GM11168 (cell line): ENCODE results near the gene MAD1L1.

Experiments
- in situ Hi-C: fragments of 300-500 bp; cut with MboI; formaldehyde crosslinking; loops from one replicate; pipeline ENCODE4 v1.12.0; 2022; ENCODE audit warnings: low sequenced_read_pairs; ENCODE audit not compliant: unreplicated experiment

The MAD1L1 gene

DNA sequence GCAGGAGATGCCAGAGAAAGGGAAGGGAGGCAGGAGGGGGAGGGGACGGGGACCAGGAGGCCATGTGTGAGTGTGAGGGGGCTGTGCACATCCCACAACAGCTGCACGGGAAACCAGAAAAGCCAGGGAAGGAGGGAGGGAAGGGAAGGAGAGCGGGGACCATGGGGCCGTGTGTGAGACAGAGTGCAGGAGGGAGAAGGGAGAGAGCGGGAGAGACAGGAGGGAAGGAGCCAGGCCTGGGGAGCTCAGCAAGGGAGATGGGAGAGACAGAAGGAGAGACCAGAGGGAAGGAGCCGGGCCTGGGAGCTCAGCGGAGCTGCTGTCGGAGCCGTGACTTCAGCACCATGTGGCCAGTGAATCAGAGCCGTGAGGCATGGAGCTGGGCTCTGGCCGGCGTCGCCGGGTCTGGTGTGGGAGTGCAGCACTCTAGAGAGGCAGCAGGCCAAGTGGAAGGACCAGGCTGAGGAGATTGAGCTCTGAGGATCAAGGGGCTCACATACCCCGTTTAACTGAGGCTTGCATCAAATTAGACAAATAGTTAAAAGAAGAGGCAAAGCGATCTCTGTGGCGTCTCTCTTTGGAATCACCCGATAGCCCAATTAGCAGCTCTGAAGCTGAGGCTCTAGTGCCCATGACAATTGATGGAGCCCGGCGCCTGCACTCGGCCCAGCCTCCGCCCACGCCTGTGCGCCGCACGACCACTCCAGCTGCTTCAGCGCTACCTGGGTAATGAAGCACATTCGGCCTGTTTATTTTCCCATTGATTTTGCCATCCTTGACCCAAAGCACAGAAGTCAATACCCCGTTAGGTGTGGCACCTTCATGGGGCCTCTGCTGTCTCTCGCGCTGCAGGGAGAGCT, 150.4 kb downstream of the MAD1L1 start:
- in situ Hi-C loops = no loop called here

- in situ Hi-C loops = no loop called here
These were observed 151.1 kb downstream of the MAD1L1 start for GRCh38 chr7:2081526-2082135.

DNA sequence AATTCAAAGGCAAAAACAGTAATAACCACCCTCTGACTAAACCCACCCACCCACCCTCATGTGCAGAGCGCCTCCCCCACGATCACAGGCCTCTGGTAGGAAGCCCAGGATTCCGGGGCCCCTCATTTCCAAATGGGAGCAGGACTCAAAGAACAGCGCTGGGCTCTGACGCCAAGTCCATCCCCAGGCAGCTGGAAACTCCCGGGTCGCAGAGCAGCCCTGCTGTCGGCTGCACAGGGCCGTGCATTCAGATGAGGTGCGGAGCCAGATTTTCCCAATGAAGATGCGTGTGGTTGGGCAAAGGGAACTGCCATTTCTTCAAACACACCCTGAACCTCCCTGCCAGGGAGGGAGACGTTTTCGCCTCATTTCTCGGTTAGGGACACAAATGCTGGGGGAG, 152.3 kb downstream of the MAD1L1 start:
- in situ Hi-C loops = no loop called here

DNA sequence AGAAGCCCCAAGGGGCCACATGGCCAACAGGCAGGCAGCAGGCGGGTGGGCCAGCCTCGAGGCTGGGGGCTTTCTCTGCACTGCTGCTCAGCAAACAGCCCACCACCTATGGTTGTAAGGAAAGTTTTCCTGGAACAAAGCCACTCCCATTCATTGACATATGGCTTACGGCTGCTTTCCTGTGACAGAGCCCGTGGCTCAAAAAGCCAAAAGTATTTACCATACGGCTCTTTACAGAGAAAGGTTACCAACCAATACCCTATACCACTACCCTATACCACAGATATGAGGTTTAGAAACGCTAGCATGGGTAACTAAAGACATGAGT, 152.7 kb downstream of the MAD1L1 start:
- in situ Hi-C loops = no loop called here

DNA sequence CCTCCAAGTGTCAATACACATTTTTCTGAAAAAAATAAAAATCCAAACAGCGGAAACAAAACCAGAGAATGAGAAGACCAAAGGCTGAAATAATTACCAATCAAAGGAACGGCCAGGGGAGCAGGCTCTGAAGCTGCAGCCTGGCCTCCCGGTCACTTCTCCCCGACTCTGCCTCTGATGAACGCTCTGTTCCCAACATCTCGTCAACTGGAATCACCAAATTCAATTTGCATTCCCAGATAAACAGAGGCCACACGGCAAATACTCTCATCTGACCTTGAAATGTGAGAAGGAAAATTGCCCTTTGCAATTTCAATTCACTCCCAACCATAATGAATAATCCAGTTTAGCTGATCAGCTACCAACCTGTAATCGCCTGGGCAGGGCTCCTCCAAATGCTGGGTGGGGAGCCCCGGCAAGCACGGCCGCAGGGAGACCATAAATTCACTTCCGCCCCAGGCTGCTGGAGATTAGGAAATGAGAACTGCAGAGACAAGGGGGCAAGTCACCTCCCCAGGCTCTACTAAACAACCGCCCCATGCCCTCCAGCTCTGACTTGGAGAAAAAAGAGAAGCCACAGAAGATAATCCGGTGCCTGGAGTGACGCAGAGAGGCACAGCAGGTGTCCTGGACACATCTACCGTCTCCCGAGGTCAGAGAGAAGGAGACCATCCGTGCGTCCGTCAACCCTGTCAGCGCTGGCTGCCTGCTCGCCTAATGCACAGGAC, 153.2 kb downstream of the MAD1L1 start:
- in situ Hi-C loops = no loop called here

DNA sequence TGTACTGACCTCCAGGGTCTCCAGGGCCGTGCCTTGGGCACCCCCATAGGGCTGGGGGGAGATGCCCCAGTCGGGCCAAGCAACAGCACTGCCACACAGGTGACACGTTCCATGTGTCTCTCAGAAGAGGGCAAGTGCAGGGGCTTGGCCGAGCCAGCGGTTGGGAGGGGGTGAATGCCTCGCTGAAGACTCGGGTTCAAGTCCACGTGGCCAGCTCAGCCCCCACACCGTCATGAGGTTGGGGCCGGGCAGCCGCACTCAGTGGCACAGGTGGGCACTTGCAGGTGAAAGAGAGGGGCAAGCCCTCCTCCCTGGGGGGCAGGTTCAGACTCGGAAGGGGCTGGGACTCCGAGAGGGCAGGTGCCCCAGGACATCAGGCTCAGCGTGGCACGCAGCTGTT, 153.8 kb downstream of the MAD1L1 start:
- in situ Hi-C loops = no loop called here

DNA sequence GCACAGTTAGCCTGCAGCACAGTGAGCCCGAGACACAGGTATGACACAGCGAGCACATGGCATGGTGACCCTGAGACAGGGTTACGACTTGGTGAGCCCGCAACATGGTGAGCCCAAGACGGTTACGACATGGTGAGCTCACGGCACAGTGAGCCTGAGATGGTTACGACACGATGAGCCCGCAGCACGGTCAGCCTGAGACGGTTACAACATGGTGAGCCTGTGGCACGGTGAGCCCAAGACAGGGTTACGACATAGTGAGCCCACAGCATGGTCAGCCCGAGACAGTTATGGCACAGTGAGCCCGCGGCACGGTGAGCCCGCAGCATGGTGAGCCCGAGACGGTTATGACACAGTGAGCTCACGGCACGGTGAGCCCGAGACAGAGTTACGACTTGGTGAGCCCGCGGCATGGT, 156.1 kb downstream of the MAD1L1 start:
- in situ Hi-C loops = no loop called here

DNA sequence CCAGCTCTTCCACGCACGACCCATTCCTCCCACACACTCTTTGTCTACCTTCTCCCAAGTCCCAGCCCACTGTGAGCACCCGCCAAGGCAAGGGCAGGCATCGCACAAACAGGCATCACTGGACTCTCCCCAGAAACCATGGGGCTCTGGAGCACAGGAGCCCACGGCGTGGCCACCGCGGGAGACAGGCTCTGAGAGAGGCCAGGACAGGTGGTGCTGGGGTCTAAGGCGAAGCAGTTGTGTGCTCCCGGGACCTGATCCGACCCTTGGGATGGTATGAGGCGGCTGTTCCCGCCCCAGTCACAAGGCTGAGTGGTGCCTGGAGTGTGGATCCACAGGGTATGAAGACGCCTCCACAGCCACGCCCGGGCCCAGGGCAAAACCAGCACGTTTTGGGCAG, 156.9 kb downstream of the MAD1L1 start:
- in situ Hi-C loops = no loop called here

- in situ Hi-C loops = no loop called here
These were observed 158.1 kb downstream of the MAD1L1 start for GRCh38 chr7:2074691-2075090.

DNA sequence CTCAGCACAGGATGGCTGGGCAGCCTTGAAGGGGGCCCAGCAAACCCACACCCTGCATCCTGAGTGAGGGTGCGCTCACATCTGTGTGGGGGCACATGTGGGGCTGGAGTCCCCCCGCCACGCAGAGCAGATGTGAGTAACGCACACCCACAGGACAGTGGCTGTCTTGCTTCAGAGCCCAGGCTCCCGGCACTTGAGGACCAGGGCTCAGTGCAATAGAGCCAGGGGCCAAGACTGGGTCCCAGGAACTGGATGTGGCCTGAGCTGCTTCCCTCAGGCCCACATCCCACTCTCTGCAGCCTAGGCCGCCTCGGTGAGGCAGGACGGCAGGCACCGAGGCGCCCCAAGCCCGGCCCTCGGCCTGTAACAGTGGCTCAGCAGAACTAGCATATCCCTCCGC, 159.9 kb downstream of the MAD1L1 start:
- in situ Hi-C loops = no loop called here

DNA sequence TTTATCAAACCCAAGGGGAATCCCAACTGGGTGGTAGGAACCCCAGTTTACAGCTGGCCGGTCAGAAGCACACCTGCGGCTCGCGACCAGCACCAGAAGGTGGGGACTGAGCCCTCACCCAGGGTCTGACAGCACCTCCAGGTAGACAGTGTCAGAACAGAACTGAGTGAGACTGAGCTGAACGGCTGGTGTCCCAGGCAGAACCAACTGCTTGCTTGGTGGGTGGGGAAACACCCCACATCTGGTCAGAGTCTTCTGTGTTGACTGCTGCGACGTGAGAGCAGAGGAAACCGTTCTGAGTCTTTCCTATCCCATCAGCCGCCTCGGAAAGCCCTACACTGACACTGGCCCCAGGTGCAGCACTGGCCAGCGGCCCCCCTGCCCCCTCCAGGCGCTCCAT, 160.7 kb downstream of the MAD1L1 start:
- in situ Hi-C loops = no loop called here

DNA sequence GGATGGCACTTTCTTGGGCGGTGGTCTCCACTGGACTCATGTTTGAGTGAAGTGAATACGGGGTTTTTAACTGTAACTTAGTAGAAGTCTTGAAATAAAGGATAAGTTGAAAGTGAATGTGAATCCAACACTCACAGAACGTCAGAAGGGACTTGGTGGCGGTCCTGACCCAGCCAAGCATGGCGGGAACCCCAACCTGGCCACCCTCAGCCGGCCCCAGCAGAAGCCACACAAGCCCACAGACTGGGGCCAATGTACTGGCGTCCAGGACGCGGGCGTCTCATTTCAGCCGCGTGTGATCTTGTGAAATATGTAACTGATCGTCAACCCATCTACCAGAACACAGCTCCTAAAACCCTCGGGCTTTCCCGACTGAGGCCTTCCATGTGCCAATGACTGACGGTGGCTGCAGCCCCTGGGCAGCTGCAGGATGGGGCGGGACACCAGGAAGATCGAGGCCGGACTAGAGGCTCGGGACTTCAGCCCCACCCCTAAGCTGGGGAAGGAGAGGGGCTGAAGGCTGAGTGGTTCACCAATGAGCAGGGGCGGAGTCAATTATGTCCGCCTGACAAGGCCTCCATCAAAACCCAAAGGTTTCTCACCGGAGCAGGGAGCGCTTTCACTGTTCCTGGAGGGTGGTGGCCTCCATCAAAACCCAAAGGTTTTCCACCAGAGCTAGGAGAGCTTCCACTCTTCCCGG, 161.5 kb downstream of the MAD1L1 start:
- in situ Hi-C loops = no loop called here

DNA sequence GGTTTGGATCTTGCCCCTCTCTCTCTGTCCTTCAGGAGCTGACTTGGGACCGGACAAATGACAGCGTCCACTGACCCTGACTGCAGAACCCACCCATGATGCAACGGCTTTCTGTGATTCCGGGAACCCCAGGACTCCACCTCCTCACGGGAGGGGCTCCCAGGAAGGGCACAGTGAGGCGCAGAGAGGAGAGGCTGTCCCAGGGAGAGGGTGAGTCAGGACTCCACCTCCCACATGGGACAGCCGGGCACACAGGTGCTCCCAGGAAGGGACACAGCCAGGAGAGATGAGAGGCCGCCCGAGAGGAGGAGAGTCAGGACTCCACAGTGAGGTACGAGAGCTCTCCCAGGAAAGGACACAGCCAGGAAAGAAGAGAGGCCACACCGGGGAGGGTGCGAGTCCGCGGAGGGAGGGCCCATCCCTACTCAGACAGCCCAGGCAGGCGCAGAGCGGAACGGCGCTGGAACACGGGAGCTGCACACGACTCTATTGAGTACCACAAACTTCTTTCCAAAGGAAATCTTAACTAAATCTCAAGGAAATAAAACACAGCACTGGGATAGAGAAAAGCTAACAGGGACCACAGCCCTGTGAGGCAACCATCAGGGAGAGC, 162.5 kb downstream of the MAD1L1 start:
- in situ Hi-C loops = no loop called here

- in situ Hi-C loops = no loop called here
These were observed 163.3 kb downstream of the MAD1L1 start for GRCh38 chr7:2069472-2069860.

DNA sequence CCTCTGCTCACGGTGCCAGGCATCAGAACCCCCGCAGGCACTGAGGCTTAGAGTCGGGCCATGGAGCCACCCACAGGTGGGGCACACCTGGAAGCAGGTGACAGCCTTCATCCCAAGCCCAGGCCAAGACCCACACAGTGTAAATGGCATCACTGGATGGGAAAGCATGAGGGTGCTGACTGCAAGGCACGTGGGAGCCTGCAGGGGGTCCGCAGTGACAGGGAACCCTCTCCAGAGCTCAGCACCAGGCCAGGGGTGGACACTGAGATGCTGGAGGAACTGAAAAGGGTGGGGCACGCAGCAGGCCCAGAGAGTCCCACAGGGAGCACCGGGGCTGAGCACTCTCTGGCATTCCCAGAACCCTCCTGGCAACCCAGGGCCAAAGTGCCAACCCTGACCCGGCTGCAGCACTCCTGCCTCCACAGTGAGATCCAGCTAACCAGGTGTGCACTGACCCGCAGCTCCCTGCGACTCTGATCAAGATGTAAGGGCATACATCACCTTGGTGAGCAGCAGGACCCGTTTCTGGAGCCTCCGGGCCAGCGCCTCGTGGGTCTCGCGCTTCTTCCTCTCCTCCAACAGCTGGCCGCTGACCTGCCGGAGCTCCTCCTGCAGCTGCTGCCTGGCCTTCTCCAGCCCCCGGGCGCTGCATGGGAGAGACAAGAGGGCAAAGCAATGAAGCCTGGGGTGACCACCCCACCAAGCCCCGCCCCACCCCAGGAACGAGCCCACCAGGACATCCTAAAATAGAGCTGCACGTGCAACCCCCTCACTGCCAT, 163.9 kb downstream of the MAD1L1 start:
- in situ Hi-C loops = no loop called here

DNA sequence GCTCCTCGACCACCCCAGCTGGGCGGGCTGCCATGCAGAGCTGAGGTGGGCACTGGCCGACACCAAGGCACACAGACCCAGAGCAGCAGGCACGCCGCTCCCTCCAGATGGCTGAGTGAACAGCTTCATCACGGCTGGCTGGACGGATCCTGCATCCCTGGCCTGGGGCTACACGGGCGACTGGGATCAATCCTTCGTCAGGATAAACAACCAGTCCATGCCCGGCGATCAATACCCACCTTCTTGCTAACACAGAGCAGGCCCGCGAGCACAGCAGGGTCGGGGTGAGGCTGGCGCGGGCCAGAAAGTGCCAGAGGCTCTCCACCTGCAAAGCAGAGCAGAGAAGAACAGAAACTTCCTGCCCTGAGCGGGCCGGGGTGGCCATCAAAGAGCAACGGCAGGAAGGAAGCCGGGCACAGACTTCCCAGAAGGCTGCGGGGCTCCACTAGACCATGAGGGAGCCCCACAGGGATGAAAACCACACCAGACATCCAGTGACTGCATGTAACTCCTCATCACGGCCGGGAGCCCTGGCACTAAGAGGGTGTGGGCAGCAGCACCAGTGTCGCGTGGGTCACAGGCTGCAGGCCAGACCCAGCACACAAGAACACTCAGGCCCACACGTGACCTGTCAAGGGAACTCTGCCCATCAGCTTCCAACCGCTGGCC, 166.4 kb downstream of the MAD1L1 start:
- in situ Hi-C loops = no loop called here

GRCh38 chr7:2065528-2065927, 167.2 kb downstream of the MAD1L1 start:
- in situ Hi-C loops = no loop called here

- in situ Hi-C loops = no loop called here
These were observed 169.0 kb downstream of the MAD1L1 start for GRCh38 chr7:2063563-2064260.

DNA sequence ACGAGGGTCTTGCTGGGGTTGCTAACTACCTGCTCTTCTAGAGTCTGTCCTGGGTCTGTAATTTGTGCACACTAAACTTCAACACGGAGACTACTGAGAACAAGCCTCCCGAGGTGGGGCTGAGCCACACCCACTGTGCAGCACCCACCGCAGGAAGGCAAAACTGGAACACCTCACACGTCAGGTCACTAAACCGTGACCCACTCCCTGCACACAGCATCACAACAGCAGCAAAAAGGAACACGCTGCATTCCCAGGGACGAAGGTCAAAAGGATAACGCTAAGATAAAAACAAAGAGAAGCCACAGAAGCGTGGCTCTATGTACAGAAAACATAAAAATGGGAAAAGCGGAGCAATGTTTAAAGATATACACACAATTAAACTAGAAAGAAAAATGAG, 170.1 kb downstream of the MAD1L1 start:
- in situ Hi-C loops = no loop called here
